Panc1 (cell line): Measurements from ENCODE around the gene KIF1A.

Source experiments
- POLR2AphosphoS5 ChIP-seq: IDR thresholded peaks from 2 replicates; pipeline ENCODE4 v1.6.1; 2012; ENCODE audit warnings: mild to moderate bottlenecking, low read depth, low read length, moderate library complexity
- SIN3A ChIP-seq: IDR thresholded peaks from 2 replicates; pipeline ENCODE4 v1.6.1; 2012; ENCODE audit warnings: low read depth, mild to moderate bottlenecking, low read length, moderate library complexity, borderline replicate concordance; ENCODE audit not compliant: insufficient read depth
- TCF7L2 ChIP-seq: IDR thresholded peaks from 2 replicates; pipeline ENCODE4 v1.6.1; 2011; ENCODE audit warnings: mild to moderate bottlenecking, low read depth, low read length, inconsistent platforms
- TF ChIP-seq, protein P1 (sequence below): fragments of 450-650 bp; IDR thresholded peaks from 2 replicates; pipeline ENCODE4 v1.5.1; 2017; ENCODE audit warnings: mild to moderate bottlenecking
- TF ChIP-seq, protein P2 (sequence below), 2 experiments: IDR thresholded peaks; 2 replicates each; pipeline ENCODE4 v1.6.1; 2011 to 2012; ENCODE audit warnings: low read depth in 2 of 2, control low read depth in 1 of 2, low read length in 1 of 2, mild to moderate bottlenecking in 1 of 2, moderate library complexity in 1 of 2; ENCODE audit not compliant: insufficient read depth in 1 of 2

DNA sequence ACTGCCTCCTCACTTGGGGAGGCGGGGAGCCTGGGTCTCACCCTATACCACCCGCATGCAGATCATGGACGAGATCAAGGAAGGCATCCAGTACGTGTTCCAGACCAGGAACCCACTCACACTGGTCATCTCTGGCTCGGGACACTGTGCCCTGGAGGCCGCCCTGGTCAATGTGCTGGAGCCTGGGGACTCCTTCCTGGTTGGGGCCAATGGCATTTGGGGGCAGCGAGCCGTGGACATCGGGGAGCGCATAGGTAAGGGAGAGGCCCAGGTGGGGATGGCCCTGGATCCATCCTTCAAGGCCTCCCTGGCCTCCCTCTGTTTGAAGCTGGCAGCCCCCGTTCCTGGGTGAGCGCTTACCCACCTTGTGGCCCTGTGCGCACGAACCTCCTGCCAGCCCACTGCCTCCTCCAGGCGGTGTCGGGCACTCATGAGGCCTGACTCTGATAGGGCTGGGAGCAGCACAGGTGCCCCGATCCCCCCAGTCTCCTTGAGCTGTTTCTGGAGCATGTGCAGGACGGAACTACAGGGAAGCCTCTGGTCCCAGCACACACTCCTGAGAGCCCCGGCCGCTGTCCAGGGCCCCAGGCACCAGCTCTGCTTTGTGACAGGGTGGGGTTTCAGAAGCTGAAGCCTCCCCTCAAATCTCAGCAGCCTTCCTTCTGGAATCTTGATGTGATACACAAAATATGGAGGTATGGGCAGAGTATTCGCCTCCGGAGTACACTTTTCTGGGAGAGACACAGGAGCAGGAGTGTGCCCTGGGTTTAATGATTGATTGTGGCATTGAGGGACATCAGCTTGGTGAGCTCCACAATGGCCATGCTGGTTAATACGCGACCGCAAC lies 49.3 kb upstream of the KIF1A start:
- TF ChIP-seq, protein P1, sequence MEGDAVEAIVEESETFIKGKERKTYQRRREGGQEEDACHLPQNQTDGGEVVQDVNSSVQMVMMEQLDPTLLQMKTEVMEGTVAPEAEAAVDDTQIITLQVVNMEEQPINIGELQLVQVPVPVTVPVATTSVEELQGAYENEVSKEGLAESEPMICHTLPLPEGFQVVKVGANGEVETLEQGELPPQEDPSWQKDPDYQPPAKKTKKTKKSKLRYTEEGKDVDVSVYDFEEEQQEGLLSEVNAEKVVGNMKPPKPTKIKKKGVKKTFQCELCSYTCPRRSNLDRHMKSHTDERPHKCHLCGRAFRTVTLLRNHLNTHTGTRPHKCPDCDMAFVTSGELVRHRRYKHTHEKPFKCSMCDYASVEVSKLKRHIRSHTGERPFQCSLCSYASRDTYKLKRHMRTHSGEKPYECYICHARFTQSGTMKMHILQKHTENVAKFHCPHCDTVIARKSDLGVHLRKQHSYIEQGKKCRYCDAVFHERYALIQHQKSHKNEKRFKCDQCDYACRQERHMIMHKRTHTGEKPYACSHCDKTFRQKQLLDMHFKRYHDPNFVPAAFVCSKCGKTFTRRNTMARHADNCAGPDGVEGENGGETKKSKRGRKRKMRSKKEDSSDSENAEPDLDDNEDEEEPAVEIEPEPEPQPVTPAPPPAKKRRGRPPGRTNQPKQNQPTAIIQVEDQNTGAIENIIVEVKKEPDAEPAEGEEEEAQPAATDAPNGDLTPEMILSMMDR: no peak
- TF ChIP-seq SIN3A (no peak), TCF7L2 (no peak), POLR2AphosphoS5 (no peak)
- TF ChIP-seq, protein P2, sequence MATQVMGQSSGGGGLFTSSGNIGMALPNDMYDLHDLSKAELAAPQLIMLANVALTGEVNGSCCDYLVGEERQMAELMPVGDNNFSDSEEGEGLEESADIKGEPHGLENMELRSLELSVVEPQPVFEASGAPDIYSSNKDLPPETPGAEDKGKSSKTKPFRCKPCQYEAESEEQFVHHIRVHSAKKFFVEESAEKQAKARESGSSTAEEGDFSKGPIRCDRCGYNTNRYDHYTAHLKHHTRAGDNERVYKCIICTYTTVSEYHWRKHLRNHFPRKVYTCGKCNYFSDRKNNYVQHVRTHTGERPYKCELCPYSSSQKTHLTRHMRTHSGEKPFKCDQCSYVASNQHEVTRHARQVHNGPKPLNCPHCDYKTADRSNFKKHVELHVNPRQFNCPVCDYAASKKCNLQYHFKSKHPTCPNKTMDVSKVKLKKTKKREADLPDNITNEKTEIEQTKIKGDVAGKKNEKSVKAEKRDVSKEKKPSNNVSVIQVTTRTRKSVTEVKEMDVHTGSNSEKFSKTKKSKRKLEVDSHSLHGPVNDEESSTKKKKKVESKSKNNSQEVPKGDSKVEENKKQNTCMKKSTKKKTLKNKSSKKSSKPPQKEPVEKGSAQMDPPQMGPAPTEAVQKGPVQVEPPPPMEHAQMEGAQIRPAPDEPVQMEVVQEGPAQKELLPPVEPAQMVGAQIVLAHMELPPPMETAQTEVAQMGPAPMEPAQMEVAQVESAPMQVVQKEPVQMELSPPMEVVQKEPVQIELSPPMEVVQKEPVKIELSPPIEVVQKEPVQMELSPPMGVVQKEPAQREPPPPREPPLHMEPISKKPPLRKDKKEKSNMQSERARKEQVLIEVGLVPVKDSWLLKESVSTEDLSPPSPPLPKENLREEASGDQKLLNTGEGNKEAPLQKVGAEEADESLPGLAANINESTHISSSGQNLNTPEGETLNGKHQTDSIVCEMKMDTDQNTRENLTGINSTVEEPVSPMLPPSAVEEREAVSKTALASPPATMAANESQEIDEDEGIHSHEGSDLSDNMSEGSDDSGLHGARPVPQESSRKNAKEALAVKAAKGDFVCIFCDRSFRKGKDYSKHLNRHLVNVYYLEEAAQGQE (IDR thresholded peaks at IDR 0.05; ENCODE audit: insufficient read depth in 1 of 2, low read depth in 2 of 2, low read length in 1 of 2): no peak
